ENCODE data around the gene AK6. TPM values are rescaled to one million over a fixed set of nuclear protein-coding genes. Genes with fewer than 3 reads are reported as not detected.

AK6 gene
- total RNA-seq, 2 experiments from 2014 or later, result 54.9 to 85.7 TPM

- 0 out of 2 replicates have a peak, but pooled peaks cover 4% of the 10 kb centered on the region for H3K9me3 ChIP-seq (ENCODE audit: low read length)
- no peak for DNase-seq (ENCODE audit: low spot score)
- no peak overlapping the region for H3K4me2 ChIP-seq (ENCODE audit: low read length)
- BruUV-seq (replicated peaks), result no TSS peak
- no peaks in the 10 kb centered on the region for H3K9me2 ChIP-seq (ENCODE audit: insufficient read depth, low read length)
- intact Hi-C loops (cut with micrococcal nuclease; ENCODE audit: unreplicated experiment), result no loop called here
- H3K27ac ChIP-seq (ENCODE audit: low read depth, low read length, poor library complexity, severe bottlenecking), result no peak overlapping the region
- CTCF ChIA-PET (ENCODE audit: unreplicated experiment), result no interaction called here
- no peaks in the 10 kb centered on the region for H3K4me1 ChIP-seq (ENCODE audit: insufficient read depth, low read length, poor library complexity, severe bottlenecking)
- TF ChIP-seq EZH2phosphoT487 (IDR thresholded peaks at IDR 0.05; ENCODE audit: borderline replicate concordance, low read depth, low read length) (no peak), CTCF (conservative IDR thresholded peaks at IDR 0.05; ENCODE audit: low read length) (no peak)
- no peak overlapping the region for H2AFZ ChIP-seq (ENCODE audit: low read length)
- no peaks in the 10 kb centered on the region for H4K20me1 ChIP-seq (ENCODE audit: insufficient read depth, low read length)
- no peak overlapping the region for H3K4me3 ChIP-seq (ENCODE audit: low read depth, low read length, poor library complexity, severe bottlenecking)
- no peaks in the 10 kb centered on the region for H3K79me2 ChIP-seq (ENCODE audit: insufficient read depth, low read depth, low read length)
- H3K36me3 ChIP-seq (ENCODE audit: insufficient read depth, low read length), result peaks cover 5% of the 10 kb centered on the region; the same call in 1 of the 2 replicates
- POLR2A ChIA-PET, result no interaction called here
Measured at GRCh38 chr5:69313428-69313827, 55.9 kb downstream of the AK6 start.

GRCh38 chr5:69312459-69313160 lies 56.7 kb downstream of the AK6 start:
- Histone ChIP-seq H3K4me3 (ENCODE audit: low read depth, low read length, poor library complexity, severe bottlenecking) (no peak overlapping the region), H3K36me3 (ENCODE audit: insufficient read depth, low read length) (peaks cover 5% of the 10 kb centered on the region; the same call in 1 of the 2 replicates), H3K79me2 (ENCODE audit: insufficient read depth, low read depth, low read length) (no peaks in the 10 kb centered on the region), H3K4me1 (ENCODE audit: insufficient read depth, low read length, poor library complexity, severe bottlenecking) (no peaks in the 10 kb centered on the region), H3K9me3 (ENCODE audit: low read length) (0 out of 2 replicates have a peak, but pooled peaks cover 4% of the 10 kb centered on the region), H3K27ac (ENCODE audit: low read depth, low read length, poor library complexity, severe bottlenecking) (no peak overlapping the region), H2AFZ (ENCODE audit: low read length) (no peak overlapping the region), H3K9me2 (ENCODE audit: insufficient read depth, low read length) (no peaks in the 10 kb centered on the region), H4K20me1 (ENCODE audit: insufficient read depth, low read length) (no peaks in the 10 kb centered on the region), H3K4me2 (ENCODE audit: low read length) (no peak overlapping the region)
- DNase-seq (ENCODE audit: low spot score), result no peak
- intact Hi-C loops (cut with micrococcal nuclease; ENCODE audit: unreplicated experiment), result no loop called here
- TF ChIP-seq EZH2phosphoT487 (IDR thresholded peaks at IDR 0.05; ENCODE audit: borderline replicate concordance, low read depth, low read length) (no peak), CTCF (conservative IDR thresholded peaks at IDR 0.05; ENCODE audit: low read length) (no peak)
- BruUV-seq (replicated peaks), result no TSS peak
- ChIA-PET CTCF (ENCODE audit: unreplicated experiment) (no interaction called here), POLR2A (no interaction called here)

GRCh38 chr5:69309380-69309779 lies 59.9 kb downstream of the AK6 start:
- Histone ChIP-seq H3K4me2 (ENCODE audit: low read length) (no peak overlapping the region), H3K79me2 (ENCODE audit: insufficient read depth, low read depth, low read length) (no peaks in the 10 kb centered on the region), H3K4me3 (ENCODE audit: low read depth, low read length, poor library complexity, severe bottlenecking) (no peak overlapping the region), H2AFZ (ENCODE audit: low read length) (no peak overlapping the region), H3K4me1 (ENCODE audit: insufficient read depth, low read length, poor library complexity, severe bottlenecking) (no peaks in the 10 kb centered on the region), H3K36me3 (ENCODE audit: insufficient read depth, low read length) (peaks cover 5% of the 10 kb centered on the region; the same call in 1 of the 2 replicates), H3K9me2 (ENCODE audit: insufficient read depth, low read length) (no peaks in the 10 kb centered on the region), H3K9me3 (ENCODE audit: low read length) (0 out of 2 replicates have a peak, but pooled peaks cover 4% of the 10 kb centered on the region), H4K20me1 (ENCODE audit: insufficient read depth, low read length) (no peaks in the 10 kb centered on the region), H3K27ac (ENCODE audit: low read depth, low read length, poor library complexity, severe bottlenecking) (no peak overlapping the region)
- intact Hi-C loops (cut with micrococcal nuclease; ENCODE audit: unreplicated experiment), result loop anchor here (10.0 kb wide), 1 partner anchor 65 kb away; no protein-coding TSS in a partner anchor
- TF ChIP-seq CTCF (conservative IDR thresholded peaks at IDR 0.05; ENCODE audit: low read length) (no peak), EZH2phosphoT487 (IDR thresholded peaks at IDR 0.05; ENCODE audit: borderline replicate concordance, low read depth, low read length) (no peak)
- DNase-seq (ENCODE audit: low spot score), result no peak
- POLR2A ChIA-PET, result no interaction called here
- CTCF ChIA-PET (ENCODE audit: unreplicated experiment), result no interaction called here
- no TSS peak for BruUV-seq (replicated peaks)
